Ectodermal cell (in vitro differentiated cells): ENCODE measurements around the gene DSCAML1.
"Not testable (repeated sequence)": the region's sequence is repeated elsewhere in the genome, so short reads cannot be mapped to it uniquely, and the experiment has no call there.

Experiments used
- H3K27ac ChIP-seq: 2 replicates; pipeline ENCODE4 v1.7.0; 2013; ENCODE audit warnings: mild to moderate bottlenecking, low read depth, low read length; ENCODE audit not compliant: insufficient read depth, poor library complexity, severe bottlenecking
- H3K27me3 ChIP-seq: 2 replicates; pipeline ENCODE4 v1.7.0; 2013; ENCODE audit warnings: mild to moderate bottlenecking, low read length; ENCODE audit not compliant: insufficient read depth, control insufficient read depth, poor library complexity, severe bottlenecking
- H3K36me3 ChIP-seq: one replicate; pipeline ENCODE4 v1.7.0; 2013; ENCODE audit warnings: low read length; ENCODE audit not compliant: control insufficient read depth, insufficient read depth
- H3K4me1 ChIP-seq: one replicate; pipeline ENCODE4 v1.7.0; 2013; ENCODE audit warnings: low read length; ENCODE audit not compliant: control insufficient read depth, insufficient read depth
- H3K4me3 ChIP-seq: 2 replicates; pipeline ENCODE4 v1.7.0; 2013; ENCODE audit warnings: low read depth, low read length, control low read depth; ENCODE audit not compliant: insufficient read depth
- H3K9me3 ChIP-seq: 2 replicates; pipeline ENCODE4 v1.7.0; 2013; ENCODE audit warnings: mild to moderate bottlenecking, low read length, moderate library complexity; ENCODE audit not compliant: control insufficient read depth
- WGBS, 2 experiments: methylation state at CpG; one replicate each; pipeline ENCODE4 v1.1.7; 2013; ENCODE audit warnings: missing lambda C conversion rate in 2 of 2; 5-methylcytosine and 5-hydroxymethylcytosine counted together

The DSCAML1 gene

GRCh38 chr11:117398618-117399017 lies 398.4 kb downstream of the DSCAML1 start:
- H3K36me3 ChIP-seq = peaks cover 37% of the 10 kb centered on the region
- H3K4me3 ChIP-seq, H3K9me3 ChIP-seq, H3K27ac ChIP-seq, H3K27me3 ChIP-seq, H3K4me1 ChIP-seq: not testable (repeated sequence)
- 93 to 98% methylated on average over 2 of the region's 2 CpGs for WGBS, 2 experiments

DNA sequence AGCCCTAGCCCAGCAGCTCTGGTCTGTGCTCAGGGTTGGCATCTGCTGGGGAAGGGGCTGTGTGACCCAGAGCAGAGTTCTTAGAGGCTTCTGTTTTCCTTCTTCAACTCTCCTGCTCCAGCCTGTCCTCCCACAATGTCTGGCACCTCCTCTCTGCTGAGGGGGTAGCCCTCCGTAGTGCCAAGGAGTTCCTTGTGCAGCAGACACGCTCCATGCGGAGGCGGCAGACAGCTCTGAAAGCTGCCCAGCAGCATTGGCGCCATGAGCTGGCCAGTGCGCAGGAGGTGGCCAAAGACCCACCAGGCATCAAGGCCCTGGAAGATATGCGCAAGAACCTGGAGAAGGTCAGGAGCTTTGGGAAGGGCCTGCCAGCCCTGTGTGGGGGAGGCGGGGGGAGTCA lies 400.0 kb downstream of the DSCAML1 start:
- H3K4me3 ChIP-seq = no peak overlapping the region
- H3K36me3 ChIP-seq = peaks cover 52% of the 10 kb centered on the region

GRCh38 chr11:117395476-117395875 lies 401.5 kb downstream of the DSCAML1 start:
- Histone ChIP-seq H3K27ac (no peak overlapping the region), H3K4me3 (no peak overlapping the region), H3K4me1 (no peaks in the 10 kb centered on the region), H3K36me3 (peaks cover 58% of the 10 kb centered on the region), H3K27me3 (no peaks in the 10 kb centered on the region), H3K9me3 (no peaks in the 10 kb centered on the region)
- 91 to 93% methylated on average over 4 of the region's 4 CpGs for WGBS, 2 experiments

More for the DNA sequence above, 400.0 kb downstream of the DSCAML1 start:
- no peaks in the 10 kb centered on the region for H3K9me3 ChIP-seq
- no peaks in the 10 kb centered on the region for H3K4me1 ChIP-seq
- WGBS, 2 experiments = 94 to 97% methylated on average over 8 of the region's 8 CpGs
- H3K27ac ChIP-seq = no peak overlapping the region
- no peaks in the 10 kb centered on the region for H3K27me3 ChIP-seq

DNA sequence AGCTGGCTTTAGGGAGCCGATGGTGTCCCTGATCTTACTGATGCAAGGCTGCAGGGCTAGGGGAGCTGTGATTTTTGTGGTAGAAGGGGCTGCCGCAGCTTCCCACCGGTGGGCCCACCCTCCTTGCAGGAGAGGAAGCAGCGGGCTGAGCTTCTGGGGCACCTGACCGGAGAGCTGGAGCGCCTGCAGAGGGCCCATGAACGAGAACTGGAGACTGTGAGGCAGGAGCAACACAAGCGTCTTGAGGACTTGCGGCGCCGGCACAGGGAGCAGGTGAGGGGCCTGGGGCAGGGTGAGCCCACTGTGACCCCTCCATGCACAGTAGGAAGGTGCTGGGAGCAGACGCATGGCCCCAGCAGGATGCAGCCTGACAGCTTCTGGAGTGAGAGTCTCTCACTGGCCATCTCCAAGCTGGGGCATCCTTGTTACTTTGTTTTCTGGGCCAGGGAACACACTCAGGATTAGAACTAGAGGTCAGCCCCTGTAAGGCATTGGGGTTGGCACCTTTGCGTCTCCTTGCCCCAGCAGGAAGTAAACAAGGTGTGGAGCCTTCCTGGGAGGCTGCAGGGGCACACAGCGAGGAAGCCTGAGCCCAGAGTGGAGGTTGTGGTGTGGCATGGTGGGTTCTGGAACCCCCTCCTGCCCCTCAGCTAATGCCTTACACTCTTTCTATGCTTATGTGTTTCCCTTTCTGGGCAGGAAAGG lies 402.6 kb downstream of the DSCAML1 start:
- 95 to 97% methylated on average over 14 of the region's 14 CpGs for WGBS, 2 experiments
- peaks cover 58% of the 10 kb centered on the region for H3K36me3 ChIP-seq
- H3K27ac ChIP-seq = no peak overlapping the region
- H3K9me3 ChIP-seq = no peaks in the 10 kb centered on the region
- no peaks in the 10 kb centered on the region for H3K4me1 ChIP-seq
- H3K4me3 ChIP-seq = no peak overlapping the region
- H3K27me3 ChIP-seq = no peaks in the 10 kb centered on the region

DNA sequence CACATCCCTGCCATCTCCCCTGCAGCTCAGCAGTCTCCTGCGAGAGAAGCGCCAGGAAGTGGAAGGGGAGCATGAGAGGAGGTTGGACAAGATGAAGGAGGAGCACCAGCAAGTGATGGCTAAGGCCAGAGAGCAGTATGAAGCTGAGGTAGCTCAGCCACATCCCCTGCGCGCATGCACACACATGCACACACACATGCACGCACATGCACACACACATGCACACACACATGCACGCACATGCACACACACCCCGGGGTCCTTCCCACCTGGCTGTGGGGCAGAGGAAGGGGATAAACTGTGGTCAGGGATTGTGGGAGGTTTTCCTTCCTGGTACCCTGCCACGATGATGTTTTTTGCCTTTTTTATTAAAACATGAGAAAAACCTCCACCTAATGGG lies 404.0 kb downstream of the DSCAML1 start:
- Histone ChIP-seq H3K4me1 (no peaks in the 10 kb centered on the region), H3K9me3 (no peaks in the 10 kb centered on the region), H3K27me3 (no peaks in the 10 kb centered on the region), H3K27ac (no peak overlapping the region), H3K36me3 (peaks cover 52% of the 10 kb centered on the region), H3K4me3 (no peak overlapping the region)
- WGBS, 2 experiments = 91 to 97% methylated on average over 8 of the region's 8 CpGs

GRCh38 chr11:117392001-117392690 lies 404.9 kb downstream of the DSCAML1 start:
- WGBS, 2 experiments = 93 to 94% methylated on average over 12 of the region's 12 CpGs
- no peak overlapping the region for H3K4me3 ChIP-seq

DNA sequence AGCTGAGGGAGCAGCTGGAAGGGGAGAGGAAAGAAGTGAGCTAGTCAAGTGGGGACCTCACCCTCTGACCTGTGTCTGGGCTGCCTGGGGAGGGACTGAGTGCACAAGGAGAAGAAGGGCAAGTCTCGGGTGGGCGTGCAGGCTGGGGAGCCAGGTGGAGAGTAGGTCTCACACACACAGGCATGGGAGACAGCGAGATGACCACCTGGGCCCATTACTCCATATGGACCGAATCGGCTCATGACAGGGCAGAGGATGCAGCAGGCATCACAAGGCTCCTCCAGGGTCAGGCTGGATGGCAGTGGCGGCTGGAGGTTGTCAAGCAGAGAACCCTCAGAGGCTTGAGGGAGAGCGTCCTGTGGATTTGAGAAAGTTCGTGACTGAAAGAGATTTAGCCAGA lies 405.8 kb downstream of the DSCAML1 start:
- 94 to 95% methylated on average over 8 of the region's 8 CpGs for WGBS, 2 experiments
- no peak overlapping the region for H3K4me3 ChIP-seq
- H3K36me3 ChIP-seq = peaks cover 37% of the 10 kb centered on the region
- no peaks in the 10 kb centered on the region for H3K27me3 ChIP-seq
- no peaks in the 10 kb centered on the region for H3K4me1 ChIP-seq
- no peak overlapping the region for H3K27ac ChIP-seq
- H3K9me3 ChIP-seq = no peaks in the 10 kb centered on the region

More at GRCh38 chr11:117392001-117392690, 404.9 kb downstream of the DSCAML1 start:
- Histone ChIP-seq H3K27me3 (no peaks in the 10 kb centered on the region), H3K36me3 (peaks cover 47% of the 10 kb centered on the region), H3K27ac (no peak overlapping the region), H3K9me3 (no peaks in the 10 kb centered on the region), H3K4me1 (no peaks in the 10 kb centered on the region)

DNA sequence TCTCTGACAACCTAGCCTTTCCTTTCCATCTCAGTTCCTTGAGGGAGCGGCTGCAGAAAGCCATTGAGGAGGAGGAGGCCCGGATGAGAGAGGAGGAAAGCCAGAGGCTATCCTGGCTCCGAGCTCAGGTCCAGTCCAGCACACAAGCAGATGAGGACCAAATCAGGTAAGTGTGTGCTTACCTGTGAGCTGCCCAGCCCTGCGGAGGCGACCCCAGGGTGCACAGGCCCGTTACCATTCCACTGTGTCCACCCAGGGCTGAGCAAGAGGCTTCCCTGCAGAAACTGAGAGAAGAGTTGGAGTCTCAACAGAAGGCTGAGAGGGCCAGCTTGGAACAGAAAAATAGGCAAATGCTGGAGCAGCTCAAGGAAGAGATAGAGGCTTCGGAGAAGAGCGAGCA lies 406.3 kb downstream of the DSCAML1 start:
- Histone ChIP-seq H3K36me3 (peaks cover 37% of the 10 kb centered on the region), H3K4me3 (no peak overlapping the region), H3K27me3 (no peaks in the 10 kb centered on the region), H3K27ac (no peak overlapping the region), H3K9me3 (no peaks in the 10 kb centered on the region), H3K4me1 (no peaks in the 10 kb centered on the region)
- 96% methylated on average over 8 of the region's 8 CpGs for WGBS, 2 experiments

- Histone ChIP-seq H3K9me3 (no peaks in the 10 kb centered on the region), H3K4me1 (no peaks in the 10 kb centered on the region), H3K4me3 (no peak overlapping the region), H3K27ac (no peak overlapping the region), H3K27me3 (no peaks in the 10 kb centered on the region), H3K36me3 (peaks cover 22% of the 10 kb centered on the region)
- 97 to 98% methylated on average over 3 of the region's 3 CpGs for WGBS, 2 experiments
These were observed 408.8 kb downstream of the DSCAML1 start for GRCh38 chr11:117387992-117388755.

GRCh38 chr11:117385906-117386305 lies 411.1 kb downstream of the DSCAML1 start:
- H3K4me3 ChIP-seq = no peak overlapping the region
- H3K4me1 ChIP-seq = no peaks in the 10 kb centered on the region
- no peak overlapping the region for H3K27ac ChIP-seq
- WGBS, 2 experiments = 91 to 95% methylated on average over 9 of the region's 9 CpGs
- peaks cover 7% of the 10 kb centered on the region for H3K36me3 ChIP-seq
- H3K9me3 ChIP-seq = no peaks in the 10 kb centered on the region
- no peaks in the 10 kb centered on the region for H3K27me3 ChIP-seq
